HEK293T (cell line): Measurements from ENCODE around the gene PTPRM.

Experiments used
- CTCF ChIA-PET: fragments of 350-600 bp; formaldehyde crosslinking; extraction: SDS; loops from one replicate; lab custom pipeline; 2021; ENCODE audit warnings: antibody characterized with exemption, inconsistent platforms; lab: Yijun Ruan, JAX
- POLR2A ChIA-PET: fragments of 350-600 bp; formaldehyde crosslinking; extraction: SDS; loops from one replicate; lab custom pipeline; 2020; ENCODE audit warnings: antibody characterized with exemption, inconsistent platforms; lab: Yijun Ruan, JAX
- DNase-seq: peaks from one replicate; pipeline ENCODE4 v3.0.0; 2012; ENCODE audit warnings: mixed read lengths; ENCODE audit errors: extremely low spot score
- ARNT ChIP-seq: fragments of 450-650 bp; IDR thresholded peaks from 2 replicates; pipeline ENCODE4 v1.6.1; 2017; ENCODE audit warnings: mild to moderate bottlenecking
- BHLHE40 ChIP-seq: fragments of 450-650 bp; IDR thresholded peaks from 2 replicates; pipeline ENCODE4 v1.6.1; 2016; ENCODE audit warnings: mild to moderate bottlenecking, moderate library complexity, borderline replicate concordance
- CTBP1 ChIP-seq: fragments of 450-650 bp; IDR thresholded peaks from 2 replicates; pipeline ENCODE4 v1.6.1; 2016; ENCODE audit warnings: borderline replicate concordance
- ELF4 ChIP-seq: fragments of 450-650 bp; IDR thresholded peaks from 2 replicates; pipeline ENCODE4 v1.6.1; 2017; ENCODE audit warnings: antibody characterized with exemption
- FOXA1 ChIP-seq: fragments of 450-650 bp; IDR thresholded peaks from 2 replicates; pipeline ENCODE4 v1.6.1; 2016; ENCODE audit warnings: mild to moderate bottlenecking
- FOXK2 ChIP-seq: fragments of 450-650 bp; IDR thresholded peaks from 2 replicates; pipeline ENCODE4 v1.6.1; 2016; ENCODE audit warnings: mild to moderate bottlenecking
- FOXM1 ChIP-seq: fragments of 450-650 bp; IDR thresholded peaks from 2 replicates; pipeline ENCODE4 v1.6.1; 2017; ENCODE audit warnings: mild to moderate bottlenecking, borderline replicate concordance
- HDGF ChIP-seq: fragments of 450-650 bp; IDR thresholded peaks from 2 replicates; pipeline ENCODE4 v1.6.1; 2017; ENCODE audit warnings: antibody characterized with exemption, borderline replicate concordance
- L3MBTL2 ChIP-seq: fragments of 450-650 bp; conservative IDR thresholded peaks from 2 replicates; pipeline ENCODE4 v1.6.1; 2016; ENCODE audit warnings: mild to moderate bottlenecking
- LEF1 ChIP-seq: fragments of 450-650 bp; IDR thresholded peaks from 2 replicates; pipeline ENCODE4 v1.6.1; 2017; ENCODE audit warnings: mild to moderate bottlenecking, borderline replicate concordance
- NFRKB ChIP-seq: fragments of 450-650 bp; IDR thresholded peaks from 2 replicates; pipeline ENCODE4 v1.6.1; 2016; ENCODE audit warnings: mild to moderate bottlenecking, moderate library complexity
- PKNOX1 ChIP-seq: fragments of 450-650 bp; IDR thresholded peaks from 2 replicates; pipeline ENCODE4 v1.6.1; 2016
- SP1 ChIP-seq: fragments of 450-650 bp; IDR thresholded peaks from 2 replicates; pipeline ENCODE4 v1.6.1; 2017
- SUZ12 ChIP-seq: fragments of 450-650 bp; IDR thresholded peaks from 2 replicates; pipeline ENCODE4 v1.6.1; 2016; ENCODE audit warnings: mild to moderate bottlenecking
- TARDBP ChIP-seq: fragments of 450-650 bp; IDR thresholded peaks from 2 replicates; pipeline ENCODE4 v1.6.1; 2016
- ZNF384 ChIP-seq: fragments of 450-650 bp; IDR thresholded peaks from 2 replicates; pipeline ENCODE4 v1.6.1; 2016

The PTPRM gene

GRCh38 chr18:8121101-8121500 is 554.0 kb downstream of the PTPRM start:
- POLR2A ChIA-PET: no interaction called here

GRCh38 chr18:8121942-8122480 is 554.9 kb downstream of the PTPRM start:
- no peak for DNase-seq
- ChIA-PET POLR2A (no interaction called here), CTCF (no interaction called here)
- TF ChIP-seq FOXA1 (no peak), ELF4 (no peak), CTBP1 (no peak), SUZ12 (no peak), FOXM1 (no peak), HDGF (no peak), SP1 (no peak), ARNT (no peak), ZNF384 (no peak), TARDBP (no peak)

More at GRCh38 chr18:8121101-8121500, 554.0 kb downstream of the PTPRM start:
- TF ChIP-seq TARDBP (no peak), LEF1 (no peak), FOXM1 (no peak), ZNF384 (no peak), FOXK2 (no peak), SP1 (no peak)
- CTCF ChIA-PET: no interaction called here
- DNase-seq: no peak

- no peak for DNase-seq
- POLR2A ChIA-PET: no interaction called here
Observed at GRCh38 chr18:8124232-8125146, 557.4 kb downstream of the PTPRM start.

GRCh38 chr18:8130096-8130495 is 563.0 kb downstream of the PTPRM start:
- POLR2A ChIA-PET: no interaction called here
- DNase-seq: no peak
- TF ChIP-seq LEF1 (no peak), TARDBP (no peak), FOXK2 (no peak), CTBP1 (no peak), SUZ12 (no peak), NFRKB (no peak), SP1 (no peak), ZNF384 (no peak), L3MBTL2 (no peak), PKNOX1 (no peak), FOXM1 (no peak), BHLHE40 (no peak), ELF4 (no peak), HDGF (no peak), ARNT (no peak)
- CTCF ChIA-PET: no interaction called here

More at GRCh38 chr18:8124232-8125146, 557.4 kb downstream of the PTPRM start:
- no peak for TF ChIP-seq FOXK2
- TF ChIP-seq SP1: no peak
- no peak for TF ChIP-seq LEF1
- no peak for TF ChIP-seq L3MBTL2
- TF ChIP-seq TARDBP: no peak
- TF ChIP-seq FOXA1: no peak
- CTCF ChIA-PET: no interaction called here

- DNase-seq: no peak
- CTCF ChIA-PET: no interaction called here
- no peak for TF ChIP-seq TARDBP
- no peak for TF ChIP-seq PKNOX1
- no peak for TF ChIP-seq NFRKB
- no peak for TF ChIP-seq CTBP1
- TF ChIP-seq SP1: no peak
- TF ChIP-seq FOXA1: no peak
- TF ChIP-seq ARNT: no peak
- no peak for TF ChIP-seq ZNF384
- no peak for TF ChIP-seq ELF4
- no peak for TF ChIP-seq LEF1
- POLR2A ChIA-PET: no interaction called here
Observed at GRCh38 chr18:8133032-8133431, 565.9 kb downstream of the PTPRM start.

- ChIA-PET CTCF (no interaction called here), POLR2A (no interaction called here)
Observed at GRCh38 chr18:8133888-8134287, 566.8 kb downstream of the PTPRM start.

More at GRCh38 chr18:8133888-8134287, 566.8 kb downstream of the PTPRM start:
- no peak for DNase-seq
- no peak for TF ChIP-seq SP1
- TF ChIP-seq ZNF384: no peak
- TF ChIP-seq L3MBTL2: no peak
- TF ChIP-seq FOXM1: no peak
- no peak for TF ChIP-seq LEF1
- TF ChIP-seq PKNOX1: no peak
- TF ChIP-seq HDGF: no peak
- no peak for TF ChIP-seq SUZ12
- TF ChIP-seq ELF4: no peak
- no peak for TF ChIP-seq FOXK2
- no peak for TF ChIP-seq NFRKB
